Skeletal muscle tissue (tissue), 4 donors: ENCODE results near the gene NME4. TPM values are rescaled to one million over a fixed set of nuclear protein-coding genes. Genes with fewer than 3 reads are reported as not detected.

Experiments used
- H3K27ac ChIP-seq: one replicate; pipeline ENCODE4 v1.7.0; 2013; ENCODE audit warnings: mild to moderate bottlenecking, low read depth, low read length, inconsistent platforms
- H3K27me3 ChIP-seq, 3 donors: one replicate each; pipeline ENCODE4 v1.7.0; 2013; ENCODE audit warnings: low read length in 3 of 3; ENCODE audit not compliant: control insufficient read depth in 3 of 3, insufficient read depth in 3 of 3
- H3K36me3 ChIP-seq, 3 donors: one replicate each; pipeline ENCODE4 v1.7.0; 2013; ENCODE audit warnings: low read length in 3 of 3; ENCODE audit not compliant: control insufficient read depth in 3 of 3, insufficient read depth in 3 of 3
- H3K4me1 ChIP-seq, 3 donors: one replicate each; pipeline ENCODE4 v1.7.0; 2013; ENCODE audit warnings: low read length in 3 of 3, mild to moderate bottlenecking in 3 of 3; ENCODE audit not compliant: control insufficient read depth in 3 of 3, insufficient read depth in 3 of 3
- H3K4me3 ChIP-seq, 3 donors: one replicate each; pipeline ENCODE4 v1.7.0; 2013; ENCODE audit warnings: low read length in 3 of 3
- H3K9ac ChIP-seq, 3 donors: one replicate each; pipeline ENCODE4 v1.7.0; 2013; ENCODE audit warnings: low read length in 3 of 3, mild to moderate bottlenecking in 3 of 3, moderate library complexity in 2 of 3, low read depth in 1 of 3
- H3K9me3 ChIP-seq, 3 donors: one replicate each; pipeline ENCODE4 v1.7.0; 2013; ENCODE audit warnings: low read length in 3 of 3; ENCODE audit not compliant: control insufficient read depth in 3 of 3
- total RNA-seq: library from RNA; depleted of rRNA; stranded (reverse); fragments of >200 nt; gene quantifications from one replicate; pipeline ENCODE4 v1.2.3, GENCODE V29; 2014
- donor health status: Osteomylitis.

The NME4 gene
- total RNA-seq, 1 donor from 2014 or later: 21.4 TPM

DNA sequence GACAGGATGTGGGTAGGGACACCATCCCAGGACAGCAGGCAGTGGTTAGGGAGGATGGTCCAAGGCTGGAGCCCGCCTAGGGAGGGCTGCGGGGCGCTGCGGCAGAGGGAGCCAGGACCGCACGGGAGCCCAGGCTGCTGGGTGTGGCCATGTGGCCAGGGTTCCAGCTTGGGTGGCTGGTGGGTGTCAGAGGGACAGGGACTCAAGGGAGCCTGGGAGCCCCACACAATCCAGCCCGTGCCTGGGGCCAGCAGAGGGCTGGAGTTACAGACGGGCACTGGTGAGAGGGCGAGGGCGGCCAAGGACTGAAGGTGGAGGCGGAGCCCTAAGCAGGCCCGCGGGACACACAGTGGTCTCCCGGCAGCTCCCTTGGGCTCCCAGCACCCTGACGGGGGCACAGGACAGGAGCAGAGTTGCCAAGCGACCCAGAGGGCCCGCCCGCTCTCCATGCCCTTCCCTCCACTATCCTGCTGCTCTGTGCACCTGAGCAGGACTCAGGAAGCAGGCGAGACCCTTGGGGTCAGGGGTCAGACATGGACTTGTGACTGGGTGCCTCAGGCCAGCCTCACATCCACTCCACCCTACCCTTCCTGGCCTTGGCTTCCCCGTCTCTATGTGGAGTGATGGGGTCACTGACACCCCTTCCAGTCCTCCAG lies 33.8 kb upstream of the NME4 start:
- H3K27ac ChIP-seq: no peak overlapping the region
- H3K9ac ChIP-seq: no peak overlapping the region
- peaks cover 15 to 19% (median 15%) of the 10 kb centered on the region in 3 donors for H3K36me3 ChIP-seq
- peaks cover 17 to 26% (median 18%) of the 10 kb centered on the region in 3 donors for H3K27me3 ChIP-seq
- H3K4me1 ChIP-seq: peaks cover 0 to 4% (median 0%) of the 10 kb centered on the region in 3 donors
- H3K9me3 ChIP-seq: no peaks in the 10 kb centered on the region
- no peak overlapping the region for H3K4me3 ChIP-seq

DNA sequence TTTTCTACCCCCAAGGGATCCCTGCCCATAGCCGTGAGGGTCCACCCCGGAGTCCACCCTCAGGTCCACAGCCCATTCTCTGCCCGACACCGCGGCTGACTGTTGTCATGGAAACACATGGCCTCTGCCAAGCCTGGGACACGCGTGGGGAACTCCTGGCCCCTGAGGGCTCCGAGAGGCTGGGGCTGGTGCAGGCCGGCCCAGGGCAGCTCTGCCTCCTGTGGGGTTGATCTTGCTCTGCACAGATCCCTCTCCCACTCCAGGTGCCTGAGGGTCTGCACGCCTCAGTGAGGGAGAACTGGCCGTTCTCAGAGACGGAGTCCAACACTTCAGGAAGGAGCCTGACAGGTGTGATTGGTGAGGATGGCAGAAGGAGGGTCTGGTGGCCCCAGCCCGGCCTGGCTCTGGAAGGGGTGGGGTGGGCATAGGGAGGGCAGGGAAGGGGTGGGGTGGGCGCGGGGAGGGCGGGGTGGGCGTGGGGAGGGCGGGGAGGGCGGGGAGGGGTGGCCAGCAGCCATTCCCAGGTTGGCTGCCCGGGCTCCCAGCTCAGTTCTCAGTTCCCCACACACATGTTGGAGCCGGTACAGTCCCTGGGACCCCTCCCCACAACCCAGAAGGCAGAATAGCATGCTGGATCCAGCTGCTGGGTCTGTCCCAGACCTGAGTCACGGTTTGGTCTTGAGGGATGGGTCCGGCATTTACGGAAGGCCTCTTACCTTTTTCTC lies 33.1 kb upstream of the NME4 start:
- Histone ChIP-seq H3K36me3 (peaks cover 22 to 24% (median 22%) of the 10 kb centered on the region in 3 donors), H3K9me3 (no peaks in the 10 kb centered on the region), H3K27me3 (peaks cover 17 to 26% (median 18%) of the 10 kb centered on the region in 3 donors), H3K4me1 (peaks cover 0 to 4% (median 0%) of the 10 kb centered on the region in 3 donors), H3K9ac (no peak overlapping the region), H3K27ac (no peak overlapping the region), H3K4me3 (no peak overlapping the region)

DNA sequence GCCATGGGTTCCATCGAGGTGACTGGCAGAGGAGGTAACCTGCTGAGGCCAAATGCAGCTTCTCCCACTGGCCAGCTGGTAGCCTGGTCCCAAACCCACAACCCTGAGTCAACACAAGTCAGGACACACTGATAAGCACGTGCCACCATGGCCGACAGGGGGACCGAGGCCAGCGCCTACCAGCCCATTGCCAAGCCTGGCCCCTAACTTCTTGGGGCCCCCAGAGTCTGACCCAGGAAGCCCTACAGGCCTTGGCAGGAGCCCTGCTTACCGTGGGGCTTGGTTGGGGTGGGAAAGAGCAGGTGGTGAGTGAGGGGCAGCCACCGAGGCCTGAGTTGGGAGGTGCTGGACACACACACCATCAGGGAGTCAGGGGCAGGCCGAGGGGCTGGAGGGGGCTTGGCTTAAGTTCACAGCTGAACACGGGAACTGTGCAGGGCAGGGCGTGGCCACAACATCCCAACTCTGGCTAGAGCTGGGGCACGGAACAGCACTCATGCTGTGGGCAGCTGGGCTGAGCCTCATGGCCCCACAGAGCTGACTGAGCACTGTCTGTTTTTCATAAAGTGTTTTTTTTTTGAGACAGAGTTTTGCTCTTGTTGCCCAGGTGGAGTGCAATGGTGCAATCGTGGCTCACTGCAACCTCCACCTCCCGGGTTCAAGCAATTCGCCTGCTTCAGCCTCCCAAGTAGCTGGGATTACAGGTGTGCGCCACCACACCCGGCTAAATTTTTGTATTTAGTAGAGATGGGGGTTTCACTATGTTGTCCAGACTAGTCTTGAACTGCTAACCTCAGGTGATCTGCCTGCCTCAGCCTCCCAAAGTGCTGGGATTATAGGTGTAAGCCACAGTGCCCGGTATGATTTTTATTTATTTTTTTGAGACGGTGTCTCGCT lies 32.2 kb upstream of the NME4 start:
- no peak overlapping the region for H3K27ac ChIP-seq
- H3K4me3 ChIP-seq: no peak overlapping the region
- peaks cover 17 to 26% (median 18%) of the 10 kb centered on the region in 3 donors for H3K27me3 ChIP-seq
- peaks cover 6 to 11% (median 6%) of the 10 kb centered on the region in 3 donors for H3K4me1 ChIP-seq
- H3K9ac ChIP-seq: peak overlapping the region in 1 of 3 donors; percentile 8
- H3K36me3 ChIP-seq: peaks cover 23 to 26% (median 24%) of the 10 kb centered on the region in 3 donors
- no peaks in the 10 kb centered on the region for H3K9me3 ChIP-seq

DNA sequence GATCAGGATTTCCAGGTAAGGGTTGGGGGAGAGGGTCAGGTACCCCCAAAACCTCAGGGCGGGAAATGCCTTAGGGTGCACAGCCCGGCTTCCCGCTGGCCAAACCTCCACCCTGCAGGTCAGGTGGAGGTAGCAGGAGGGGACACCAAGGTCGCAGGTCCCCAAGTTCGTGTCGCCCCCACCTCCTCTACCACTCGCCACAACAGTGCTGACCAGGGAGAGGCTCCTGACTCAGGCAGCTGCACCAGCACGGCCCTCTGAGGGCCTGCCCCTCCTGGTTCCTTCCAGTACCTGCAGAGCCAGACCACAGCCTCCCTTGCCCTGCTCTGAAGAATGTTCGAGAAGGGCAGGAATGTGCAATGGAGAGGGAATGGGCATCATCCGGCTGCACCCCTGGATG lies 30.5 kb upstream of the NME4 start:
- Histone ChIP-seq H3K36me3 (peaks cover 23 to 26% (median 24%) of the 10 kb centered on the region in 3 donors), H3K9ac (no peak overlapping the region), H3K9me3 (no peaks in the 10 kb centered on the region), H3K4me1 (peaks cover 12 to 17% (median 15%) of the 10 kb centered on the region in 3 donors), H3K4me3 (no peak overlapping the region), H3K27me3 (peaks cover 17 to 22% (median 18%) of the 10 kb centered on the region in 3 donors), H3K27ac (no peak overlapping the region)

DNA sequence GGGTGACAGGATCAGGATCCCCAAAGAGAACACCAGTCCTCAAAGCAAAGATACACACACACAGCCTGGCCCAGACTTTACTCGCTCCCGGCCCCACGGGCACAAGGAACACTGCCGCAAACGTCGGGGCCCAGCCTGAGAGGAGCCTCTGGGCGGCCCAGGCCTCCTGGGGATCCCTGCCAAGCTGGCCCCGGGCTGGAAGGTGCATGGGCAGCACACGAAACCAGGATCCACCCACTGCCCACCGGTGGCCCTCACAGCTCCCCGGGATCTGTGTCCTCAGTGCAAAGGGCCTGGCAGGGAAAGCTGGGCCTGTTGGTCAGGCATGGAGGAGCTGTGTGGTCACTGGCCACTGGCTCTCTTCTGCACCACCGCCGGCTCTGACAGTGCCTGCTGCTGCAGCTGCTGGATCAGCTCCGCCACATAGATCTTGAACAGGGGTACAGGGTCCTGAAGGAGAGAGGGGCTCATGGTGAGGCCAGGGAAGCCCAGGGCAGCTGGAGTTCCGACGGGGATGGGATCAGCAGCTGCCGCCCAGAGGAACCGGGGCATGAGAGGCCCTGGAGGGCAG lies 29.6 kb upstream of the NME4 start:
- no peaks in the 10 kb centered on the region for H3K9me3 ChIP-seq
- no peak overlapping the region for H3K4me3 ChIP-seq
- peaks cover 17 to 18% (median 17%) of the 10 kb centered on the region in 3 donors for H3K27me3 ChIP-seq
- H3K27ac ChIP-seq: no peak overlapping the region
- H3K9ac ChIP-seq: no peak overlapping the region
- H3K4me1 ChIP-seq: peaks cover 12 to 15% (median 13%) of the 10 kb centered on the region in 3 donors
- peaks cover 26 to 30% (median 29%) of the 10 kb centered on the region in 3 donors for H3K36me3 ChIP-seq

DNA sequence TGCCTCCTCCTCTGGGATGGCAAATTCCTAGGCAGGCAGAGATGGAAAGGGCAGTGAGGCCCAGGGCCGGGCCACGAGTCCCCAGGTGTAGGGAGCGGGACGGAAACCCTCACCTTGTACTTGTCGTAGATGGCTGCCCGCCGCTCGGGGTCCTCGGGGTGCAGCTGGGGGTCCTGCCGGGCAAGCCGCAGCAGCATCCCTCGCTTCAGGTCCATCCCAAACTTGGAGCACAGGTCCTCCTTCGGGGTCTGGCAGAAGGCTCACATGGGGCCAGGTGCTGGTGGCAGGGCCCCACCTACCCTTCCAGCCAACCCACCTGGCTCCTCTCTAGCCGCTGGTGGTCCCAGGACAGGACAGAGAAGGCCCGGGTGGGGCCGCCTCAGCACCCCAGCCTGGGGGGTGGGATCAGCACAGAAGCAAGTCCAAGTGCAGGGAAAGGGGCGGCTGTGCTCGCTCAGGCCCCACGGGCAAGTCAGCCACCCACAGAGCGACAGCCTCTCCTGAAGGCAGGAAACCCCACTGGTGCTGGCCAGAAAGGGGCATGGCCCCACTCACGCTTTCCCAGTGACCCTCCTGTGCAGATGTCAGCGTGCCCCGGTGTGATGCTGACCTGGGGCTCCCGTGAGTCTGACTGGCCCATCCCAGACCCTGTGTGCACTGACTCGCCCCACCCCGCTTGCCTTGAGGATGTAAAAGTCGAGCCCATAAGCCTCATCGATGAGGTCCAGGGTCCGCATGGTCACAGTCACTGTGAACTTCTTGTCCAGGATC lies 28.4 kb upstream of the NME4 start:
- no peaks in the 10 kb centered on the region for H3K9me3 ChIP-seq
- H3K27me3 ChIP-seq: peaks cover 9 to 11% (median 10%) of the 10 kb centered on the region in 3 donors
- H3K36me3 ChIP-seq: peaks cover 30 to 34% (median 30%) of the 10 kb centered on the region in 3 donors
- H3K9ac ChIP-seq: no peak overlapping the region
- H3K27ac ChIP-seq: no peak overlapping the region
- H3K4me1 ChIP-seq: peaks cover 12 to 15% (median 13%) of the 10 kb centered on the region in 3 donors
- no peak overlapping the region for H3K4me3 ChIP-seq

DNA sequence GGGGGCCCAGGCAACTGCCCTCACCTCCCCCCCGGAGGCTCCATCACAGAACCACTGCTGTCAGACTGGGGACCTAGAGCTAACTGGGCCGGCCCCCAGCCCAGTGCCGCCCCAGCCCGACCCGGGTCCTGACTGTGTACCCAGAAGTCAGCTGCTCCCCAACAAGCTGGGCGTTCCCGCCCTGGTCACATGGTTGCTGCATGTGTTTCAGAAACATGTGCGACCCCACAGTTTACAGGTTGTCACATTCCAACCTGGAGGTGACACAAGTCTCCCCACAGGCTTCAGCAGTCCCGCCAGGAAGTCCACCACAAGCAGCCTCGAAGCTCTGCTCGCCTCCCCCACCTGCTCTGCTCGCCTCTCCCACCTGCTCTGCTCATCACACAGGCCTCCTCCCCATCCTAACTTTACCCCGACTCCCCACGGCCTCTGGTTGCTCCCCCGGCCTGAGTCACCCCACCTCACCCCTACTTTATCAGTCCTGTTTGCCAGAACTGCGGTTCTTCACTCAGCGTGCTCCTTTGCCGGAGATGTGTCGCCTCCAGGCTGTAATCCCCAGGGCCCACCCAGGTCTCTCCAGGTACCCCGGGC lies 27.6 kb upstream of the NME4 start:
- Histone ChIP-seq H3K9ac (peak overlapping the region in 2 of 3 donors; percentile 66 to 72), H3K9me3 (no peaks in the 10 kb centered on the region), H3K4me3 (peak overlapping the region in 1 of 3 donors; percentile 57), H3K4me1 (peaks cover 12 to 15% (median 13%) of the 10 kb centered on the region in 3 donors), H3K27me3 (peaks cover 3 to 5% (median 4%) of the 10 kb centered on the region in 3 donors), H3K36me3 (peaks cover 34 to 38% (median 38%) of the 10 kb centered on the region in 3 donors), H3K27ac (no peak overlapping the region)

DNA sequence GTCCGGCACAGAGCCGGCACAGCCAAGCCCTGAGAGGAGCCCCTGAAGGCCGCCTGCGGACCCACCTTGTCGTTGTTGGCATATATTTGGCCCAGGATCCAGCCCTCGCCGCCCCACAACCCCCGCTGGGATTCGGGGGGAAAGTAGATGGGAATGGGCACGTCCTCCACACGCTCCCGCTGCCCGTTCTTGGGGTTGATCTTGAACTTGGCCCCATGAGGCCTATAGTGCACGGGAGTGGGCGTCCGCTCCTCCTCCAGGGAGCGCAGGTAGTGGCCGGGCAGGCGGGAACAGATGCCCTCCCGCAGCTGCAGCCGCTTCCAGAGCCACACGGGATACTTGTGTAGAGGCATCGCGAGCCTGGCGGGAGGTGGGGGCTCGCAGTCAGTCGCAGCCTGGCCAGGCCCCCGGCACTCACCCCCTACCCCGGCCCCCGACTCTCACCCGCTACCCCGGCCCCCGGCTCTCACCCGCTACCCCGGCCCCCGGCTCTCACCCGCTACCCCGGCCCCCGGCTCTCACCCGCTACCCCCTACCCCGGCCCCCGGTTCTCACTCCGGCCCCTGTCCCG lies 27.0 kb upstream of the NME4 start:
- peaks cover 38 to 44% (median 43%) of the 10 kb centered on the region in 3 donors for H3K36me3 ChIP-seq
- H3K4me3 ChIP-seq: peak overlapping the region; percentile 41 to 57 (median 48)
- no peaks in the 10 kb centered on the region for H3K27me3 ChIP-seq
- peak overlapping the region in 2 of 3 donors; percentile 66 to 72 for H3K9ac ChIP-seq
- H3K4me1 ChIP-seq: peaks cover 12 to 15% (median 13%) of the 10 kb centered on the region in 3 donors
- H3K9me3 ChIP-seq: no peaks in the 10 kb centered on the region
- H3K27ac ChIP-seq: no peak overlapping the region
